Measurements from ENCODE around the gene WNK2.
"Not testable (repeated sequence)": the region's sequence is repeated elsewhere in the genome, so short reads cannot be mapped to it uniquely, and the experiment has no call there.

The WNK2 gene

DNA sequence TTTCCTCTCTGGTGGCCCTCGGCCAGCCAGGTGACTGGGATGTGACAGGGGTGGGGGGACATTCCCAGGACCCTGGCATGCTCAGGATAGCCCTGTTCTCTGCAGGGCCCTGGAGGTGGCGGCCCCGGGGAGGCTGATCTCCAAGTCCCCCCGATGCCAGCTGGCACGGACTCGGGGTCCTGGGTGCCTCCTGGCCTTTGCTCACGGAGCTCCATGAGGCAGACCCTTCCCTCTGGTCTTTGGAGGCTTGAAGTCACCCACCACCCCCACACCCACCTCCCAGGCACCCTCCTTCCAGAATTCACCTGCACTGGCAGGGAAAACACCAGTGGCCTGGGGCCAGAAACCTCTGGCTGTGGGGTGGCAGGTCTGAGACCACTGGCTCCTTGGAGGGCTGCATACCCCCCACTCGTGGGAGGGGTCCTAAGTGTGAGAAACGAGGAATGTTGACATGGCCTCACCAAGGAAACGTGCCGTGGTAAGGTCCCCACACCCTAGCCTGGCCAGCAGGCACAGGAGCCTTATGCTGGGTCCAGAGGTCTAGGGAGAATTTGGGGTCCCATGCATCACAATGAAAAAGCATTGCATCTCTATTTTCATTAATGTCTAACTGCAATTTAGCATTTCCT lies 136.8 kb downstream of the WNK2 start:
- FAIRE-seq: no peak
- no peak for DNase-seq (ENCODE audit: insufficient read length, low spot score)
- TF ChIP-seq POLR2A (IDR thresholded peaks at IDR 0.05; ENCODE audit: low read depth, low read length) (no peak), POLR2AphosphoS5 (IDR thresholded peaks at IDR 0.05; ENCODE audit: low read depth, low read length) (no peak), TAF1 (IDR thresholded peaks at IDR 0.05; ENCODE audit: low read depth, low read length) (no peak), PAX5 (IDR thresholded peaks at IDR 0.05; ENCODE audit: insufficient read depth, low read length, severe bottlenecking) (no peak), SPI1 (IDR thresholded peaks at IDR 0.05; ENCODE audit: low read depth, low read length) (no peak), POU2F2 (IDR thresholded peaks at IDR 0.05; ENCODE audit: low read depth, low read length) (no peak)

DNA sequence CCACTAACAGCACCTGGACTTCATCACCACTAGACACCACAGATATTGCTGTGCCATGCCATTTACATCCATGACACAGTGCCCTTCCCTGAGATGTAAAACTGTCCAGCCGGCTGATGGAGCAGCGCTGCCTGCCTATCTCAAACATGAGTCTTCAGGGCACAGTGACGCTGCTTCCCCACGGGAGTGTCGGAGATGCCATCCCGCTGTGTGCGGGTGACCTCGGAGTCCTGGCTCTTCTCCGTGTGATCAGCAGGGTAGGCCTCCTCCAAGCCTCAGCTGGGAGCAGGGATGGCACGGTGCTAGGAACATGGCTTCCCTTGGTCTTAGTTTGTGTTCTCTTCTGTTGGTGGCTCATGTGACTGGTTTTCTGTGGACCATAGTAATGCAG lies 137.3 kb downstream of the WNK2 start:
- DNase-seq (ENCODE audit: insufficient read length, low spot score) (no peak), FAIRE-seq (no peak)
- TF ChIP-seq POU2F2 (IDR thresholded peaks at IDR 0.05; ENCODE audit: low read depth, low read length) (no peak), POLR2AphosphoS5 (IDR thresholded peaks at IDR 0.05; ENCODE audit: low read depth, low read length) (no peak), TAF1 (IDR thresholded peaks at IDR 0.05; ENCODE audit: low read depth, low read length) (no peak), PAX5 (IDR thresholded peaks at IDR 0.05; ENCODE audit: insufficient read depth, low read length, severe bottlenecking) (no peak), SPI1 (IDR thresholded peaks at IDR 0.05; ENCODE audit: low read depth, low read length) (no peak), POLR2A (IDR thresholded peaks at IDR 0.05; ENCODE audit: low read depth, low read length) (no peak)

DNA sequence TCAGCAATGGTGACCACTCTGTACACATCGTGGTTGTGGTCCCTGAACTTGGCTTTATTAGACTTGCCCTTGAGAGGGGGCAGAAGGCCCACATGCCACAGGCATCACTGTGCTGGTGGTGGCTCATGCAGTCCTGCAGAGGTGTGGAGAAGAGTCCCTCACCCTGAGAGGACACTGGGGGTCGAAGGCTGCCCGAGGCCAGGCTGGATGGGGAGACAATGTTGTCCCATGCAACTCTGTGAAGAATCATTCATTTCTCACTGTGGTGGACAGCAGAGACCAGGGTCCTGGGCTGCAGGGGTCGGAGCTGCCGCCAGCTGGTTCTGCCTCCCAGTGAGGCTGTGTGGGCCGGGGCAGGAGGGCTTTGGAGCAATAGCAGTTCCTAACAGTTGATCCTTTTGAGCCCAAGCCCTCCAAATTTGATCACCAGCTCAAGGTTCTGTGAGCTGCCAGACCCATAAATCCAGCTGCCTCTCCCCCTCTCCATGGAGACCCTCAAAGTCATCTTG lies 139.6 kb downstream of the WNK2 start:
- DNase-seq (ENCODE audit: insufficient read length, low spot score); FAIRE-seq: not testable (repeated sequence)

DNA sequence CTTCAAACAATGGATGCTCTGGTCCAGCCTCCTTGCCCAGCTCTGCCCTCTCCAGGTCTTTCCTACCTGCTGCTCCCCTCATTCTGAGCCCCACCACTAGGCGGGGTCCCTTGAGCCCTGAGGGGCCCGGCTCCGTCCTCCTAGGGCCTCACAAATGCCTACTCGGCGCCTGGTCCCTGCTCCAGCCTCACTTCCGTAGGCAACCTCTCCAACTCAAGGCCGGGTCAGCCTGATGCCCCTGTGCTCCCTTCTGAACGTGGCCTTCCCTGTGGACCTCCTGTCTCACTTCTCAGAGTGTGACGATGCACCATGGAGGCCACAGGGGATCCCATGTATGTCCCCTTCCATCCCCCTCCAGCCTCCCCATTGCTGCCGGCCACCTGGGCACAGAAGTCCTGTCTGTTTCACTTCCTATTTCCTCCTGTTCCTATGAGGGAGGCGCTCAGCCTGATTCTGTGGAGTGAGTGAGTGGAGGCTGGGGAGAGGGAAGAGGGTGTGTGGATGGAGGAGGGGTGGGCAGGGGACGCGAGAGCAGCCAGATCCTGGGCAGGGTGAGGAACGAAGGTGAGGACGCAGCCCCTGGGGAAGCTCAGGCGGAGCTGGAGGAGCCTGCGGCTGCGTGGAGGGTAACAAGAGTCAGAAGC lies 140.4 kb downstream of the WNK2 start:
- TF ChIP-seq TAF1 (IDR thresholded peaks at IDR 0.05; ENCODE audit: low read depth, low read length) (no peak), SPI1 (IDR thresholded peaks at IDR 0.05; ENCODE audit: low read depth, low read length) (no peak), POU2F2 (IDR thresholded peaks at IDR 0.05; ENCODE audit: low read depth, low read length) (no peak), POLR2A (IDR thresholded peaks at IDR 0.05; ENCODE audit: low read depth, low read length) (no peak), PAX5 (IDR thresholded peaks at IDR 0.05; ENCODE audit: insufficient read depth, low read length, severe bottlenecking) (no peak), POLR2AphosphoS5 (IDR thresholded peaks at IDR 0.05; ENCODE audit: low read depth, low read length) (no peak)
- FAIRE-seq: no peak
- DNase-seq (ENCODE audit: insufficient read length, low spot score): no peak

DNA sequence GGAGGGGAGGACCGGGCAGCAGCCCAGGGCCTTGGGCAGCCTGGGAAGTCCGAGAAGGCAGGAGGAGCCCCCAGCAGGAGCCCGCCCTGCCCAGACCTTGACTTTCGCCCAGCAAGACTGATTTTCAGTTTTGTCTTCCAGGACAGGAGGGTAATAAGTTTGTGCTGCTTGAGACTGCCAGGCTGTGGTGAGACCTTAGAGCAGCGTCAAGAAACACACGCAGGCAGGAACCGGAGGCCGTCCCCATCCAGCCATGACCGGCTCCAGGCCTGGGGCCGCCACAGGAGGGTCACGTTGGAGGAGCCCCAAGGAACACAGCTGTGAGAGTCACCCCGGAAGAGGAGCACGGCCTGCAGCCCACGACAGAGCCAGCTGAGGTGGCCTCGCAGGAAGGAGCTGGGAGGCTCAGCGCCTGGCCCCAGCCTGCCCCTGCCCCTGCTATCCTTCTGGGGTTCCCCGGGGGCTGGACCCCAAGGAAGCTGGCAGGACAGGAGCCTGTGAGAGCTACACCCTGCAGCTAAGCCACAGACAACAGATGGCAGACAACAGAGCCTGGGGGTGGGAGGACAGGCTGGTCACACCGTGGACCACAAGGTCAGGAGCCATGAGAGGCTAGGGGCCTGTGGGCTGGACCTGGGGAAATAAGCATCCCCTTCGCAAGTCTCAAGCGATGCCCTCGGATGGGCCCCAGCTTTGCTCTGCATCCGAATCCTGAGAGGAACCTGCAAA lies 141.5 kb downstream of the WNK2 start:
- DNase-seq (ENCODE audit: insufficient read length, low spot score): no peak
- no peak for FAIRE-seq
- TF ChIP-seq PAX5 (IDR thresholded peaks at IDR 0.05; ENCODE audit: insufficient read depth, low read length, severe bottlenecking) (no peak), POLR2AphosphoS5 (IDR thresholded peaks at IDR 0.05; ENCODE audit: low read depth, low read length) (no peak), SPI1 (IDR thresholded peaks at IDR 0.05; ENCODE audit: low read depth, low read length) (no peak), POU2F2 (IDR thresholded peaks at IDR 0.05; ENCODE audit: low read depth, low read length) (no peak), POLR2A (IDR thresholded peaks at IDR 0.05; ENCODE audit: low read depth, low read length) (no peak), TAF1 (IDR thresholded peaks at IDR 0.05; ENCODE audit: low read depth, low read length) (no peak)

DNA sequence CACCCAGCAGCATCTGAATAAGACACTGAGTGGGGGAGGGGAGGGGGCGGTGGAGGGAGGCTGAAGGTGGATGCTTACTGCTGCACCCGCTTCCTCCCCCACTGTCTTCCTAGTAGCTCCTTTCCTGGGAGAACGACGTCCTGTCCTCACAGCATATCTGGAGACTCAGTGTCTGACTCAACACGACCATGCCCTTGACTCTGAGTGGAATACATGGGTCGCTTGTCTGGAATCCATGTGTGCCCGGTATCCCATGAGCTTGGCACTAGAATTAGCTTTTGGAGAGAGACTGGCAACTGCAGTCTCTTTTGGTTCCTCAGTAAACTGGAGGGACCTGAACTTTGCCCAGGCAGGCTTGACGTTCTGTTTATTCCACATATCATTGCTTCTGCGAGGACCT lies 142.1 kb downstream of the WNK2 start:
- FAIRE-seq (no peak), DNase-seq (ENCODE audit: insufficient read length, low spot score) (no peak)
- TF ChIP-seq POU2F2 (IDR thresholded peaks at IDR 0.05; ENCODE audit: low read depth, low read length) (no peak), PAX5 (IDR thresholded peaks at IDR 0.05; ENCODE audit: insufficient read depth, low read length, severe bottlenecking) (no peak), TAF1 (IDR thresholded peaks at IDR 0.05; ENCODE audit: low read depth, low read length) (no peak), SPI1 (IDR thresholded peaks at IDR 0.05; ENCODE audit: low read depth, low read length) (no peak), POLR2AphosphoS5 (IDR thresholded peaks at IDR 0.05; ENCODE audit: low read depth, low read length) (no peak), POLR2A (IDR thresholded peaks at IDR 0.05; ENCODE audit: low read depth, low read length) (no peak)

DNA sequence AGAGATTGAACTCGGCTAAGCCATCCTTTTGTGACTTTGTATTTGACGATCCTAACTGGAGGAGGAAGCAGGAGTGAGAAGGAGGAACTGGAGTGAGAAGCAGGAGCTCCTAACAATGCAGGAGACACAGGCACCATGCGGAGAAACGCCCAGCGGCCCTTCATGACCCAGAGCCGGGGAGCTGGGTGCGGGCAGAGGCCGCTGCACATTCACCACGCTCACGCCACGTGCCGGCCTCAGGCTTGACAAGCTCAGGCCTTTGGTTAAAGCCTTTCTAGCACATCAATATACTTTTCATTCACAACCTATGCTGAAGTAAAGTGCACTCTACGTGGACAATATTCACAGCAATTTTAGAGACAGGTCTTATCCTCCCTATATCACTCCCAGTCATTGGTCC lies 142.7 kb downstream of the WNK2 start:
- no peak for FAIRE-seq
- no peak for DNase-seq (ENCODE audit: insufficient read length, low spot score)
- TF ChIP-seq PAX5 (IDR thresholded peaks at IDR 0.05; ENCODE audit: insufficient read depth, low read length, severe bottlenecking) (no peak), POU2F2 (IDR thresholded peaks at IDR 0.05; ENCODE audit: low read depth, low read length) (no peak), TAF1 (IDR thresholded peaks at IDR 0.05; ENCODE audit: low read depth, low read length) (no peak)

DNA sequence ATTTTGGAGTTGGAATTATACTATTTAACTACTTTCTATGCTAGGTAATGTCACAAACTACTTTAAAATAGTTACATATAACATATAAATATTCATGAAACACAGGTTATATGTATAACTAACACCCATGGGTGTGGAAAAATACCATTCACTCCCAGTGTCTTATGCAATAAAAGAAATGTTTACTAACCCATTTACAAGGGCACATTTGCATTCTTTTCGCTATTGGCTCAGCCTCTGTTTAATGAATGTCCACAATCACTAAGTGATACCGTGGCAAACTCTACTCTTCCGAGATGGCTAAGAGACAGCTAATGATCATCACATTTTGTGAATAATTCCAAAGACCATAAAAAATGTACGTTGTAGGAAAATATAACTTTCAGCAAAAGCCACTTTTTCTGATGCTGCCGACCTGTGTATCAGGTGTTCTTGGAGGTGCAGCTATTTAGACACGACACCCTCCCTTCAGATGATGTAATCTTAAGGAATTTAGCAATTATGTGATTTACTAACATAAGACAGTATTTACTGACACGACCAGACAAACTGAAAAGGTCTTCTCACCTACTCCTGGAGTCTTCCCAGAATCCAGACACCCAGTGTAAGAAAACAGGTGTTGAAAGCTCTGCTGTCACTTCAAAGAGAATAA lies 145.8 kb downstream of the WNK2 start:
- no peak for FAIRE-seq
- TF ChIP-seq SPI1 (IDR thresholded peaks at IDR 0.05; ENCODE audit: low read depth, low read length) (no peak), POLR2A (IDR thresholded peaks at IDR 0.05; ENCODE audit: low read depth, low read length) (no peak), TAF1 (IDR thresholded peaks at IDR 0.05; ENCODE audit: low read depth, low read length) (no peak), POLR2AphosphoS5 (IDR thresholded peaks at IDR 0.05; ENCODE audit: low read depth, low read length) (no peak), PAX5 (IDR thresholded peaks at IDR 0.05; ENCODE audit: insufficient read depth, low read length, severe bottlenecking) (no peak), POU2F2 (IDR thresholded peaks at IDR 0.05; ENCODE audit: low read depth, low read length) (no peak)
- DNase-seq (ENCODE audit: insufficient read length, low spot score): no peak

DNA sequence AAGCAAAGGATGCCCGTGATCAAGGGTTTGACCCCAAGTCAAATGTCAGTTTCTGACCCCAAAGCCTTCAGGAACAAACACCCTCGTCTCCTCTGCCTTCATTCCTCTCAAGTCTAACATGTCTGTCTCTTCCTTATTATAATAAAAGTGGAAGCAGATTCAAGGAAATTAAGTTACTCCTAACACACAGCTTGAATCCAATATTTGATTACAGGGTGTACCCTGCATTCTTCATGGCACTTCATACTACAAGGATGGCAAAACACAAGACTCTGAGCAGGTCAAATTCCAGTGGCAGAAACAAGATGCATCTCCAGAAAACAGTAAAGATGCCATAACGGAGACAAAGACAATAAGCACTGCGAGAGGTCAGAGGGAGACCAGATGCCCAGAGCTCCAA lies 148.4 kb downstream of the WNK2 start:
- no peak for TF ChIP-seq PAX5 (IDR thresholded peaks at IDR 0.05; ENCODE audit: insufficient read depth, low read length, severe bottlenecking)
- TF ChIP-seq POLR2A (IDR thresholded peaks at IDR 0.05; ENCODE audit: low read depth, low read length): no peak
- no peak for TF ChIP-seq POU2F2 (IDR thresholded peaks at IDR 0.05; ENCODE audit: low read depth, low read length)
- no peak for TF ChIP-seq POLR2AphosphoS5 (IDR thresholded peaks at IDR 0.05; ENCODE audit: low read depth, low read length)
- TF ChIP-seq TAF1 (IDR thresholded peaks at IDR 0.05; ENCODE audit: low read depth, low read length): no peak
- no peak for TF ChIP-seq SPI1 (IDR thresholded peaks at IDR 0.05; ENCODE audit: low read depth, low read length)
- DNase-seq (ENCODE audit: insufficient read length, low spot score): no peak
- no peak for FAIRE-seq
